Measurements from ENCODE around the gene WBP1.

WBP1 gene

DNA sequence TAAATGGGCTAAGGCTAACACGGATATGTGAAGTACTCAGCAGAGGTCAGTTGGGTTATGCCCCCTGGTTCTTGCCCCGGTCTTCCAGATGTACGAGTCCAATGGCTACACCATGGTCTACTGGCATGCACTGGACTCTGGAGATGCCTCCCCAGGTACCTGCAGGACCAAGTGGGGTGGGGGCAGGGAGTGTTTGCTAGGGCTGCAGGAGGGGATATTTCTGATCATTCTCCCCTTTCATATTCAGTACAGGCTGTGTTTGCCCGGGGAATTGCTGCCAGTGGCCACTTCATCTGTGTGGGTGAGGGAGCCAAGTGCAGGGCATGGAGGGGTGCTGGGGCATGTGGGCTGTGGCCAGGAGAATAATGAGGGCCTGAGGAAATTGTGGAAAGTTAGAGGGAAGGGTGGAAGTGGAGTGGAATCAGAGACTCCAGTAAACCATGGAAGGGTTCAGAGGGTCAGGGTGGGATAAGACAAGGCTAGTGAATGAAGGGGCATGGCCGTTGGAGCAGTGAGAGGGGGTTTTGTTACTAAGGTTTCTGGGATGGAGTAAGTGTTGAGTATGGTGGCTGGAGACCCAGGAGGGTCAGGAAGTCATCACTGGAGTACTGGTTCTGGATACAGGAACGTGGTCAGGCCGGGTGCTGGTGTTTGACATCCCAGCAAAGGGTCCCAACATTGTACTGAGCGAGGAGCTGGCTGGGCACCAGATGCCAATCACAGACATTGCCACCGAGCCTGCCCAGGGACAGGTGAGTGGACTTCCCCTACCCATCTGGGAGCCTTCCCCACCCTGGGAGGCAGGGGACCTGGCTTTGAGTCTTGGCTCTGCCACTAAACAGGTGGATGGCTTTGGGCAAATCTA is 34.8 kb upstream of the WBP1 start:
- H3K4me3 Mint-ChIP-seq: peak overlapping the region; percentile 99
- peaks cover 31% of the 10 kb centered on the region for H3K4me1 Mint-ChIP-seq (ENCODE audit: low read depth)

GRCh38 chr2:74424139-74424992 is 33.9 kb upstream of the WBP1 start:
- no peak overlapping the region for H3K4me3 Mint-ChIP-seq
- peaks cover 12% of the 10 kb centered on the region for H3K36me3 Mint-ChIP-seq (ENCODE audit: low read depth)
- no peaks in the 10 kb centered on the region for H3K9me3 Mint-ChIP-seq
- peak overlapping the region; percentile 56 for H3K27ac Mint-ChIP-seq
- H3K4me1 Mint-ChIP-seq (ENCODE audit: low read depth): peaks cover 31% of the 10 kb centered on the region
- H3K27me3 Mint-ChIP-seq (ENCODE audit: low read depth): peaks cover 4% of the 10 kb centered on the region

More for the DNA sequence above, 34.8 kb upstream of the WBP1 start:
- Mint-ChIP-seq H3K27ac (peak overlapping the region; percentile 99), H3K27me3 (ENCODE audit: low read depth) (peaks cover 4% of the 10 kb centered on the region), H3K36me3 (ENCODE audit: low read depth) (peaks cover 12% of the 10 kb centered on the region), H3K9me3 (no peaks in the 10 kb centered on the region)

- Mint-ChIP-seq H3K4me3 (no peak overlapping the region), H3K9me3 (no peaks in the 10 kb centered on the region), H3K27ac (no peak overlapping the region), H3K27me3 (ENCODE audit: low read depth) (peaks cover 4% of the 10 kb centered on the region), H3K4me1 (ENCODE audit: low read depth) (peaks cover 30% of the 10 kb centered on the region), H3K36me3 (ENCODE audit: low read depth) (peaks cover 12% of the 10 kb centered on the region)
These were observed 33.2 kb upstream of the WBP1 start for GRCh38 chr2:74424995-74425406.

- no peaks in the 10 kb centered on the region for H3K27me3 Mint-ChIP-seq (ENCODE audit: low read depth)
- no peaks in the 10 kb centered on the region for H3K9me3 Mint-ChIP-seq
- H3K36me3 Mint-ChIP-seq (ENCODE audit: low read depth): peaks cover 12% of the 10 kb centered on the region
- no peak overlapping the region for H3K27ac Mint-ChIP-seq
- H3K4me3 Mint-ChIP-seq: no peak overlapping the region
- peaks cover 25% of the 10 kb centered on the region for H3K4me1 Mint-ChIP-seq (ENCODE audit: low read depth)
These were observed 32.7 kb upstream of the WBP1 start for GRCh38 chr2:74425523-74425922.

- Mint-ChIP-seq H3K36me3 (ENCODE audit: low read depth) (peaks cover 12% of the 10 kb centered on the region), H3K4me3 (no peak overlapping the region), H3K9me3 (no peaks in the 10 kb centered on the region), H3K27ac (no peak overlapping the region), H3K27me3 (ENCODE audit: low read depth) (no peaks in the 10 kb centered on the region), H3K4me1 (ENCODE audit: low read depth) (peaks cover 21% of the 10 kb centered on the region)
These were observed 32.0 kb upstream of the WBP1 start for GRCh38 chr2:74426181-74426758.

DNA sequence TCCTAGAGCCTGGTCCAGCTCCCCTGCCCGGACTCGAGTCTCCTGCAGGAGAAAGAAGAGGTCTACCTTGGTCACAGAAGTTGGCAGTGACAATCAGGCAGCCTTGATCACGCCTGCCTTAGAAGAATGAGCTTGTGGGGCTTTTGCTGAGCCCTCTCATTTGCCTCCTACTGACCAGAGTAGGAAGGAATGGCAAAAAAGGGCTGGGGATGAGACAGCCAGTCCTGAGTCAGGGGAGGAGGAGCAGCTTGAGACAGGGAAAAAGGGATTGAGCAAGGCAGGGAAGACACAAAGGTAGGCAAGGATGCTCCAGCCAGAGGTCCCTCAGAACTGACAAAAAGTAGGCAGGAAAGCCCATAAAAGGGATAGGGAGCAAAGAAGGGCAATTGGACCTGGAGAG is 30.7 kb upstream of the WBP1 start:
- Mint-ChIP-seq H3K36me3 (ENCODE audit: low read depth) (peaks cover 12% of the 10 kb centered on the region), H3K4me1 (ENCODE audit: low read depth) (peaks cover 20% of the 10 kb centered on the region), H3K27me3 (ENCODE audit: low read depth) (no peaks in the 10 kb centered on the region), H3K4me3 (no peak overlapping the region), H3K27ac (no peak overlapping the region), H3K9me3 (no peaks in the 10 kb centered on the region)

GRCh38 chr2:74428675-74429074 is 29.6 kb upstream of the WBP1 start:
- Mint-ChIP-seq H3K27me3 (ENCODE audit: low read depth) (no peaks in the 10 kb centered on the region), H3K4me1 (ENCODE audit: low read depth) (peaks cover 10% of the 10 kb centered on the region), H3K9me3 (no peaks in the 10 kb centered on the region), H3K36me3 (ENCODE audit: low read depth) (peaks cover 12% of the 10 kb centered on the region), H3K27ac (no peak overlapping the region), H3K4me3 (no peak overlapping the region)

- Mint-ChIP-seq H3K4me3 (no peak overlapping the region), H3K4me1 (ENCODE audit: low read depth) (peaks cover 7% of the 10 kb centered on the region), H3K27me3 (ENCODE audit: low read depth) (no peaks in the 10 kb centered on the region), H3K36me3 (ENCODE audit: low read depth) (peaks cover 12% of the 10 kb centered on the region), H3K27ac (no peak overlapping the region), H3K9me3 (no peaks in the 10 kb centered on the region)
These were observed 28.5 kb upstream of the WBP1 start for GRCh38 chr2:74429487-74430451.

DNA sequence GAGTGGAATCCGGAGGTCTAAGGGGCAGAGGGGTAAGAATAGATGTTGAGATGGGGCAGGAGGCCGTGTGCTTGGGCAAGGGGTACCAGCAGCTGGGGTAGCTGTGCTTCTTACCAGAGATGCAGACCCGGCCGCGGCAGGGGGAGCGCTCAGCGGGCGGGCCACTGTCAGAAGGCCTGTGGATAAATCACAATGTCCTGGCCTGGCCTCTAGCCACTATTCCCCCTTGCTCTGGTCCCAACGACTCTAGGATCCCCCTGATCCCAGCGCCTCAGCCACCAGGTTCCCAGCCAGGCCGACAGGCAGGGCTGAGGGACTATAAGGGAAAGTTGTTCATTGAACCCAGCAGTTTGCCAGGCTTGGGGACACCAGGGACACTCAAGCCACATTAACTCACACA is 27.7 kb upstream of the WBP1 start:
- H3K4me1 Mint-ChIP-seq (ENCODE audit: low read depth): peaks cover 6% of the 10 kb centered on the region
- no peaks in the 10 kb centered on the region for H3K27me3 Mint-ChIP-seq (ENCODE audit: low read depth)
- H3K4me3 Mint-ChIP-seq: no peak overlapping the region
- H3K27ac Mint-ChIP-seq: no peak overlapping the region
- no peaks in the 10 kb centered on the region for H3K9me3 Mint-ChIP-seq
- peaks cover 11% of the 10 kb centered on the region for H3K36me3 Mint-ChIP-seq (ENCODE audit: low read depth)

DNA sequence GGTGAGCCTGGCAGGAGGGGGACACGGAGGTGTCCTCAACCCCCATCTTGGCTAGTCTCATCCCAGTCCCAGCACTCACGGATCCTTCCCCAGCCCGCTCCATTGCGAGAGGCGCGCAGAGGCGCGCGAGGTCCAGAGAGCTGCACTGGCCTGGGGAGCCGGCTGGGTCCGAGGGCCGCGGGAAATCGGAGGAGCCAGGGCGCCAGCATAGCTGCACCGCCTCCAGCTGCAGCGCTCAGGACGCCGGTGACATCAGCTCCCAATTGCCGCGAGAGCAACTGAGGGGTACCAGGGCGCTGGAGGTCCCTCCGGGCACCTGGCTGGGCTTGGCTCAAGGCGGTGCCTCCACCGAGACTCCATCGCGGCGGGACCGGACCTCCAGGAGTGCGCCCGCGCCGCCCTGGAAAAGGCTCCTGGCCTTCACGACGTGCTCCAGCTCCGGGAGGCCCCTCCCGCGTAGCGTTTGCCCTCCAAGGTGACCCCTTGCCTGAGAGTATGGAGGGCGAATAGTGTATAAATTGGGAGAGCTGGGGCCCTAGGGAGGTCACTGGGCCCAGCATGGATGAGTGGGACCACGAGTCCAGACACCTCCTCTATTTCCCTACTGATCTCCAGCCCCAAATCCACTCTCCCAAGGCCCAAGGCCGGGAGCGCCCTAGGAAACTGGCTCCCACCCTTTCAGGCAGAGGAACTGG is 22.0 kb upstream of the WBP1 start:
- Mint-ChIP-seq H3K4me1 (ENCODE audit: low read depth) (peaks cover 8% of the 10 kb centered on the region), H3K36me3 (ENCODE audit: low read depth) (no peaks in the 10 kb centered on the region), H3K27ac (no peak overlapping the region)

DNA sequence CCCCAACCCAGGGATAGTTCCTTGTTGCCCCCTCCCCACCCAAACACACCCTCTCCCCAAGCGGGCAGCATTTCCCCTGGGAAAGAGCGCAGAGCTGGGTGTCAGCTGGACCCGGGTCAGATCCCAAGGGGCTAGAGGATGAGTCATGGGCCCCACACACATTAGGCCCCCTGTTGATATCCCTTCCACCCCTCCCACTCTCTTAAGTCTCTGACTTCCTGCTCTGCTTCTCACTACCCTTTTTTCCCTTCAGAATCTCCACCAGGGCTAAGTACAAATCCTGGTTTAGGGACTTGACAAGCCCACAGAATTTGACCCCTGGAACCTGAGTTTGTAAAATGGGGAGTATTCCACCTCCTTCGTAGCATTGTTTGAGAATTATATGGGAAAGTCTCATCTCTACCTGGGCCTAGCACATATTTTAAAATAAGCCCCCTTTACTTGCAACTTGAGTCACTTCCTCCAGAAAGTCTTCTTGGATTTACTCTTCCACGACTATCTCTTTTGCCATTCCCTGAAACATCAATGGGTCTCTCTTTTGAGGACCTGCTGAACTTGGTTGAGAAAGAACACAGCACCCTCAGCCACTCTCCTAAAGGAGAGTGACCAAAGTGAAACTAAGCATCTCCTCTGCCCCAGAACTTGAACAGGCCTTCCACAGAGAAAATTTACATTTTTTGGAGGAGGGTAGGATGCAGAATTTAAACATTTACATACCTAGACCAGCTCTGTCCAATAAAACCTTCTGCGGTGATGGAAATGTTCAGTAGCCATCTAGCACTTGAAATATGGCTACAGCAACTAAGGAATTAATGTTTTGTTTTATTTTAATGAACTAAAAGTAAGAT is 21.2 kb upstream of the WBP1 start:
- Mint-ChIP-seq H3K9me3 (no peaks in the 10 kb centered on the region), H3K36me3 (ENCODE audit: low read depth) (no peaks in the 10 kb centered on the region), H3K27ac (no peak overlapping the region), H3K27me3 (ENCODE audit: low read depth) (peaks cover 27% of the 10 kb centered on the region), H3K4me1 (ENCODE audit: low read depth) (peaks cover 8% of the 10 kb centered on the region), H3K4me3 (no peak overlapping the region)

More for the DNA sequence above, 22.0 kb upstream of the WBP1 start:
- Mint-ChIP-seq H3K27me3 (ENCODE audit: low read depth) (peaks cover 26% of the 10 kb centered on the region), H3K4me3 (no peak overlapping the region), H3K9me3 (no peaks in the 10 kb centered on the region)

DNA sequence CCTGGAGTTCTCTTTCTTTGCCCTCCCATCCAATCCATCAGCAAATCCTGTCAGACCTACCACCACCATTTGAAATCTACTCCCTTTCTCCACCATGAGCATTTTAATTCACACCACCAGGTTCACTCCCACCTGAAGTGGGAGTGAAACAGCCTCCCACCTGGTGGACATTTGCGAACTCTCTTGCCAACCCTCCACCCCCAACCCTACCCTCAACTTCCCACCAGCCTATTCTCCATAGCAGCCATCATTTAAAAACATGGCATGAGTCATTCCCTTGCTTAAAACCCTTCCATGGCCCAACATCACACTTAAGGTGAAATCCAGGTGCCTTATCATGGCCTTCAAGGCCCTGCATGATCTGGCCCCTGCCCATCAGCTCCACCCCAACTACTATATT is 20.0 kb upstream of the WBP1 start:
- peaks cover 9% of the 10 kb centered on the region for H3K4me1 Mint-ChIP-seq (ENCODE audit: low read depth)
- no peak overlapping the region for H3K4me3 Mint-ChIP-seq
- peaks cover 35% of the 10 kb centered on the region for H3K27me3 Mint-ChIP-seq (ENCODE audit: low read depth)
- peaks cover 2% of the 10 kb centered on the region for H3K36me3 Mint-ChIP-seq (ENCODE audit: low read depth)
- peak overlapping the region; percentile 45 for H3K27ac Mint-ChIP-seq
- no peaks in the 10 kb centered on the region for H3K9me3 Mint-ChIP-seq

- peaks cover 10% of the 10 kb centered on the region for H3K4me1 Mint-ChIP-seq (ENCODE audit: low read depth)
- peaks cover 41% of the 10 kb centered on the region for H3K27me3 Mint-ChIP-seq (ENCODE audit: low read depth)
- peaks cover 2% of the 10 kb centered on the region for H3K36me3 Mint-ChIP-seq (ENCODE audit: low read depth)
- H3K27ac Mint-ChIP-seq: no peak overlapping the region
- H3K9me3 Mint-ChIP-seq: no peaks in the 10 kb centered on the region
- no peak overlapping the region for H3K4me3 Mint-ChIP-seq
These were observed 18.9 kb upstream of the WBP1 start for GRCh38 chr2:74439373-74439772.

All from T-helper 1 cell treated with Interleukin-12 subunit alpha and Interleukin-12 subunit beta and Interleukin-4 antibody, amounts not matched to agents 30 μg/mL and 1 μg/mL, for 36 hours (primary cell).